Measurements from ENCODE around the gene PIGK. TPM values are rescaled to one million over a fixed set of nuclear protein-coding genes. Genes with fewer than 3 reads are reported as not detected.
A peak's percentile ranks its signal among the peaks of the same experiment; 100 is the strongest.

The PIGK gene
- total and polyA plus RNA-seq, 4 donors: 7.9 to 30.2 (median 17.9) TPM

DNA sequence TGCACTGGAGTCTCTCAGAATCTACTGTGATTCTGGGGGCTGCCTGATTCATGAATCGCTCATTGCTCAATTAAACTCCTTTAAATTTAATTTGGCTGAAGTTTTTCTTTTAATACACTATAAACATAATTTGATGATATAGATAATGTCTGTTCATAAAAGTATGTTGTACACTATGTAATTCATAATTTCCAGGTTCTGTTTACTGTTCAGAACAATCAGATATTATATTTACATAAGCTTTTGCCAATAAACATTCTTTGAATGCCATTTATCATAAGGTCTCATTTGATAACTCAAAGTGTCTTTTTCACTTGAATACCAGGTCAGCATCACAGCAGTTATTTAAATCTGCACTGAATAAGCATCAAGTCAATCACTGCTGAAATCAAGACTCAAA is 39.6 kb downstream of the PIGK start:
- TF ChIP-seq, protein P1, sequence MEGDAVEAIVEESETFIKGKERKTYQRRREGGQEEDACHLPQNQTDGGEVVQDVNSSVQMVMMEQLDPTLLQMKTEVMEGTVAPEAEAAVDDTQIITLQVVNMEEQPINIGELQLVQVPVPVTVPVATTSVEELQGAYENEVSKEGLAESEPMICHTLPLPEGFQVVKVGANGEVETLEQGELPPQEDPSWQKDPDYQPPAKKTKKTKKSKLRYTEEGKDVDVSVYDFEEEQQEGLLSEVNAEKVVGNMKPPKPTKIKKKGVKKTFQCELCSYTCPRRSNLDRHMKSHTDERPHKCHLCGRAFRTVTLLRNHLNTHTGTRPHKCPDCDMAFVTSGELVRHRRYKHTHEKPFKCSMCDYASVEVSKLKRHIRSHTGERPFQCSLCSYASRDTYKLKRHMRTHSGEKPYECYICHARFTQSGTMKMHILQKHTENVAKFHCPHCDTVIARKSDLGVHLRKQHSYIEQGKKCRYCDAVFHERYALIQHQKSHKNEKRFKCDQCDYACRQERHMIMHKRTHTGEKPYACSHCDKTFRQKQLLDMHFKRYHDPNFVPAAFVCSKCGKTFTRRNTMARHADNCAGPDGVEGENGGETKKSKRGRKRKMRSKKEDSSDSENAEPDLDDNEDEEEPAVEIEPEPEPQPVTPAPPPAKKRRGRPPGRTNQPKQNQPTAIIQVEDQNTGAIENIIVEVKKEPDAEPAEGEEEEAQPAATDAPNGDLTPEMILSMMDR (IDR thresholded peaks at IDR 0.05; ENCODE audit: control extremely low read depth, extremely low read depth): no peak
- Histone ChIP-seq H3K27ac (ENCODE audit: low read depth in 1 of 2, low read length in 1 of 2) (no peak overlapping the region), H3K9ac (ENCODE audit: insufficient read depth in 1 of 2, low read length in 2 of 2) (no peak overlapping the region), H3K4me3 (no peak overlapping the region), H3K27me3 (ENCODE audit: control insufficient read depth in 3 of 3, insufficient read depth in 3 of 3, low read length in 2 of 3) (no peaks in the 10 kb centered on the region), H3K36me3 (ENCODE audit: control insufficient read depth in 4 of 4, insufficient read depth in 4 of 4, low read length in 4 of 4) (no peaks in the 10 kb centered on the region), H3K9me3 (ENCODE audit: control insufficient read depth in 4 of 4, insufficient read depth in 3 of 4, low read length in 3 of 4) (peaks cover 0 to 19% (median 2%) of the 10 kb centered on the region in 4 donors), H3K4me1 (ENCODE audit: control insufficient read depth in 5 of 5, insufficient read depth in 5 of 5, low read length in 5 of 5) (no peaks in the 10 kb centered on the region)
- ATAC-seq (ENCODE audit: insufficient read depth, low FRiP score): no peak
- no peak for DNase-seq
- 95 to 97% methylated on average over 1 of the region's 1 CpG for WGBS, 2 donors

DNA sequence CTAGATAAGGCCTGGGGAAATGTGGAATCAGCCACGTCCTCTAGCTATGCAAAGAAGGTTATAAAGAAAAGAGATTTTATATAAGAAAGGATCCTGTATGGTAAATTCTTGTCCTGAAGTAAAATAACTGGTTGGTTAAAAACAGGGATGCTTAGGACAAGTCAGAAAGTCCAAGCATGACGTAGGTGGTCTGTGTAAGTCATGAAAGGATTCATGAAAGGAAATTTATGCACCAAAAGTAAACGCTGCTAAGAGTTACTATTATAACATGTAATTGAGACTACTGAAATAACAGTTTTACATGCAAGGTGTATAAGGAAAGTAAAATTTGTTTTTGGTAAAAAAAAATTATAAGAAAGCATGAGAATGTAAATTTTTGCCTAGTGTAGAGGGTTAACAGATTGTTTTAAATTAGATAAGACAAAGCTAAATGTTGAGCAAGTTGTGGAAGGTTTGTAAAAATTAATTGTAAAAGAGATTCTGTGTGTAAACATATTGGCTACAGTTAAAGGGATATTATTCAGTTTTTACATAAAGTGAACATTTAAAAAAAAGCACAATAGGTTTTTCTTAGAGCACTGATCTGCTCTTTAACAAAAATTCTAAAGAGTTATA is 43.9 kb downstream of the PIGK start:
- Histone ChIP-seq H3K4me3 (no peak overlapping the region), H3K4me1 (ENCODE audit: control insufficient read depth in 5 of 5, insufficient read depth in 5 of 5, low read length in 5 of 5) (peaks cover 0 to 2% (median 0%) of the 10 kb centered on the region in 5 donors), H3K36me3 (ENCODE audit: control insufficient read depth in 4 of 4, insufficient read depth in 4 of 4, low read length in 4 of 4) (no peaks in the 10 kb centered on the region), H3K9ac (ENCODE audit: insufficient read depth in 1 of 2, low read length in 2 of 2) (no peak overlapping the region), H3K27me3 (ENCODE audit: control insufficient read depth in 3 of 3, insufficient read depth in 3 of 3, low read length in 2 of 3) (no peaks in the 10 kb centered on the region), H3K9me3 (ENCODE audit: control insufficient read depth in 4 of 4, insufficient read depth in 3 of 4, low read length in 3 of 4) (peaks cover 0 to 19% (median 2%) of the 10 kb centered on the region in 4 donors), H3K27ac (ENCODE audit: low read depth in 1 of 2, low read length in 1 of 2) (no peak overlapping the region)
- no peak for ATAC-seq (ENCODE audit: insufficient read depth, low FRiP score)
- TF ChIP-seq, protein P1 (IDR thresholded peaks at IDR 0.05; ENCODE audit: control extremely low read depth, extremely low read depth): no peak
- DNase-seq: peak in 2 of 3 donors; percentile 5 to 17
- WGBS, 2 donors: 93 to 94% methylated on average over 3 of the region's 3 CpGs

DNA sequence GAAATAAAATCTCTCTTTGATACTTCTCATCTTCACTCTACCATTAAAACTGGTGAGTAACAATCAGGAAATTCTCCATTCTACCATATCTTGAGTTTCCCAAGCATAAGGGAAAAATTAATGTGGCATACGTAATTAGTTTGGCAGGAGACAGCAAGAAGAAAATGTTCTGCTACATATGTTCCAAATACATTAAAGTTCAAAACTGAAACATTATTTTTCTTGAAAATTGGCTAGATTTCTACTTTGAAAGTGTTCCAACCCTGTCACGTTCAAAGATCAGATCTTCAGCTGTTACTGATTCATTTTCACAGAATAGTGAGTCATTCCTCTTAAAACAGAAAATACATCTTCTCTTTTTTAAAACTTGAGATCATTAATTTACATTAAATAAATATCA is 48.5 kb downstream of the PIGK start:
- DNase-seq (peak in 2 of 3 donors; percentile 89 to 95), ATAC-seq (ENCODE audit: insufficient read depth, low FRiP score) (no peak)
- no peak overlapping the region for H3K27ac ChIP-seq (ENCODE audit: low read depth in 1 of 2, low read length in 1 of 2)
- 80 to 87% methylated on average over 2 of the region's 2 CpGs for WGBS, 2 donors
- TF ChIP-seq, protein P1 (IDR thresholded peaks at IDR 0.05; ENCODE audit: control extremely low read depth, extremely low read depth): no peak
- H3K9ac ChIP-seq (ENCODE audit: insufficient read depth in 1 of 2, low read length in 2 of 2): no peak overlapping the region
- H3K4me3 ChIP-seq: no peak overlapping the region
- H3K4me1 ChIP-seq (ENCODE audit: control insufficient read depth in 5 of 5, insufficient read depth in 5 of 5, low read length in 5 of 5): peaks cover 0 to 4% (median 0%) of the 10 kb centered on the region in 5 donors
- peaks cover 0 to 3% (median 0%) of the 10 kb centered on the region in 4 donors for H3K9me3 ChIP-seq (ENCODE audit: control insufficient read depth in 4 of 4, insufficient read depth in 3 of 4, low read length in 3 of 4)
- H3K27me3 ChIP-seq (ENCODE audit: control insufficient read depth in 3 of 3, insufficient read depth in 3 of 3, low read length in 2 of 3): no peaks in the 10 kb centered on the region
- no peaks in the 10 kb centered on the region for H3K36me3 ChIP-seq (ENCODE audit: control insufficient read depth in 4 of 4, insufficient read depth in 4 of 4, low read length in 4 of 4)

DNA sequence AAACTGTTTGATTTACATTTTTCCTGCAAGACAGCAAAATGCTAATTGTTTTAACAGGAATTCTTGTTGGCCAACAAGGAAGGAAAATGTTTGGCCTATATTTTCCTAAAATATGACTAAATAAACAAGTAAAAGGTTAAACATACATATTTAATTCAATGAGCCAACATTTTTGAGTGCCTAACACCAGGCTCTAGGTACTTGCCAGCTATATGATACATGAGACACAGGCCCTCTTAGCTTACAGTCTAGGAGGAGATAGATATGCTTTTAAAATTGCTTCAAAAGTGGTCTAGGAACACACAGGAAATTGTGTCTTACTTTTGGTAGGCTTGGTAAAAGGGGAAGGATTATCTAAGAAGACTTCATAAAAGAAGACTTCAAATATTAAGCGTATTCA is 50.9 kb downstream of the PIGK start:
- Histone ChIP-seq H3K36me3 (ENCODE audit: control insufficient read depth in 4 of 4, insufficient read depth in 4 of 4, low read length in 4 of 4) (peaks cover 0 to 2% (median 0%) of the 10 kb centered on the region in 4 donors), H3K27ac (ENCODE audit: low read depth in 1 of 2, low read length in 1 of 2) (no peak overlapping the region), H3K4me3 (no peak overlapping the region), H3K27me3 (ENCODE audit: control insufficient read depth in 3 of 3, insufficient read depth in 3 of 3, low read length in 2 of 3) (no peaks in the 10 kb centered on the region), H3K9ac (ENCODE audit: insufficient read depth in 1 of 2, low read length in 2 of 2) (no peak overlapping the region), H3K4me1 (ENCODE audit: control insufficient read depth in 5 of 5, insufficient read depth in 5 of 5, low read length in 5 of 5) (peaks cover 0 to 4% (median 0%) of the 10 kb centered on the region in 5 donors), H3K9me3 (ENCODE audit: control insufficient read depth in 4 of 4, insufficient read depth in 3 of 4, low read length in 3 of 4) (no peaks in the 10 kb centered on the region)
- no peak for DNase-seq
- 100% methylated on average over 1 of the region's 1 CpG for WGBS, 2 donors
- no peak for ATAC-seq (ENCODE audit: insufficient read depth, low FRiP score)
- TF ChIP-seq, protein P1 (IDR thresholded peaks at IDR 0.05; ENCODE audit: control extremely low read depth, extremely low read depth): no peak

Measured in lung (tissue), 12 donors.